HTERT RPE-1 (cell line): ENCODE measurements around the gene TMEM269.

Source experiments
- in situ Hi-C: fragments of 300-500 bp; cut with MboI; formaldehyde crosslinking; loops from 4 replicates; pipeline ENCODE4 v1.14.3; 2020; ENCODE audit warnings: low sequenced_read_pairs

Gene TMEM269

GRCh38 chr1:42846257-42847110, 61.7 kb downstream of the TMEM269 start, which contains the start of gene ZNF691:
TSS of gene ZNF691 (plus strand) at chr1:42846613. CDS start at chr1:42849659, 3,046 bp downstream.
- in situ Hi-C loops = no loop called here

DNA sequence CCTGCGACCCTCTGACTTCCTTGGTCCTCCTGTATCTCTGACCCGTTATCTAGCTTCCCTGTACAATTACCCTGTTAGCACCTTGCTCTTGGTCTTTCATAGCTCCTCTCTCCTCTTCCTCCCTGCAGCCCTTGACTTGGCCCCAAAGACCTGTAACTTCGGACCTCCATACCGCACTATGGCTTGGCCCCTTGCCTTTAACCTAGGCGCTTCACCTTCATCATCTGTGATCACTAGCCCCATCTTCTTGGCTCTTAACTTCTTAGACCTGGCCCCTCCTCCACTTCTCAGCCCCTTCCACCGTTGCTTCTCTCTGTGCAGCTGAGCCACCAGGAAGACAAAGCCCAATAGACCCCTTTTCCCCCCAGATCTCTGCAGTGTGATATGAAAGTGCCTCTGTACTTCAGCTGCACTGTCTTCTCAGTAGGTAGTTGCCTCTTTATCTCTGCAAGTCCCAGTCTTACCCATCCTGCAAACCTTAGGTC, 62.4 kb downstream of the TMEM269 start:
- in situ Hi-C loops = no loop called here

- in situ Hi-C loops = no loop called here
Measured at GRCh38 chr1:42847721-42848460, 63.1 kb downstream of the TMEM269 start.

- in situ Hi-C loops = no loop called here
Measured at GRCh38 chr1:42848823-42849537, 64.2 kb downstream of the TMEM269 start.

- in situ Hi-C loops = no loop called here
Measured at GRCh38 chr1:42849944-42850343, 65.2 kb downstream of the TMEM269 start.
